ENCODE results near the gene LAMP2.

DNA sequence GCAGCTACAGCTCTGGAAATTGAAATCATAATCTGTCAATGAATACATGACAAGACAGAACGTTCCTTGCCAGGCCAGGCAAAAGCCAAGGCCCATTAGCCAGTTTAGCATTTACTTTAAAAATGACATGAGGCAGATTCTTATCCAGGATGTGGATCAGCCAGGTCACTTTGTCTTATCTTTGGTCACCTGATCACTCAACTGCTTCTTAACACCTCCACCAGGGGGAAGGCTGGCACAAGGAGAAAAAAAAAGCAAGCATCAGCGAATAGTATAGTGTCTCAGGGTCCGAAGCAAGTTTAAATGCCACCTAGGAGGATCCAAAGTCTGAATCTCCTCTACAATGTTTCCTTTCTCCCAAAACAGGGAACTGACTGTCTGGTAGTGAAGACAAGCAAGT, 88.4 kb downstream of the LAMP2 start:
- TF ChIP-seq, protein P1, sequence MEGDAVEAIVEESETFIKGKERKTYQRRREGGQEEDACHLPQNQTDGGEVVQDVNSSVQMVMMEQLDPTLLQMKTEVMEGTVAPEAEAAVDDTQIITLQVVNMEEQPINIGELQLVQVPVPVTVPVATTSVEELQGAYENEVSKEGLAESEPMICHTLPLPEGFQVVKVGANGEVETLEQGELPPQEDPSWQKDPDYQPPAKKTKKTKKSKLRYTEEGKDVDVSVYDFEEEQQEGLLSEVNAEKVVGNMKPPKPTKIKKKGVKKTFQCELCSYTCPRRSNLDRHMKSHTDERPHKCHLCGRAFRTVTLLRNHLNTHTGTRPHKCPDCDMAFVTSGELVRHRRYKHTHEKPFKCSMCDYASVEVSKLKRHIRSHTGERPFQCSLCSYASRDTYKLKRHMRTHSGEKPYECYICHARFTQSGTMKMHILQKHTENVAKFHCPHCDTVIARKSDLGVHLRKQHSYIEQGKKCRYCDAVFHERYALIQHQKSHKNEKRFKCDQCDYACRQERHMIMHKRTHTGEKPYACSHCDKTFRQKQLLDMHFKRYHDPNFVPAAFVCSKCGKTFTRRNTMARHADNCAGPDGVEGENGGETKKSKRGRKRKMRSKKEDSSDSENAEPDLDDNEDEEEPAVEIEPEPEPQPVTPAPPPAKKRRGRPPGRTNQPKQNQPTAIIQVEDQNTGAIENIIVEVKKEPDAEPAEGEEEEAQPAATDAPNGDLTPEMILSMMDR (IDR thresholded peaks at IDR 0.05; ENCODE audit: low read depth, low read length), result peak; percentile 57
- TF ChIP-seq EZH2phosphoT487 (IDR thresholded peaks at IDR 0.05; ENCODE audit: low read depth), result no peak

Measured in OCI-LY3 (cell line).